ENCODE results near the gene ASXL3.

ASXL3 gene

DNA sequence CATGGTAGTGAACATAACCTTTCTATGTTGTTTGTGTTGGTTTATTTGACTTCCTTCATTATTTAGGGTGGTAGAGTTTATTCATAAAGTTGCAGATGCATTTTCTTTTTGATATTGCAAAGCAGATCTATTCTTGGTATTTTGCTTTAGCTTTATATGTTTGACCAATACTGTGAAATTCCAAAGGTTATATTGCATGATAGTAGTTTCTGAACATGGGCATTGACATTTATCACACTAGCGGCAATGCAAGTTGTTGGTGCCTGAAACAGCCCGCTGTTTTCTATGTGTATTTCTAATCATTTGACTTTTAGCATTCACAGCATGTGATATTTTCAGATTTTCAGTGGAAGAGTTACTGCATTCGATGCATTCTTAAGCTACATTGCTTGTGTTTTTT, 87.2 kb downstream of the ASXL3 start:
- no peak for DNase-seq

GRCh38 chr18:33665641-33666040, 87.6 kb downstream of the ASXL3 start:
- no peak for DNase-seq

GRCh38 chr18:33666915-33667314, 88.9 kb downstream of the ASXL3 start:
- DNase-seq: no peak

- no peak for DNase-seq
Observed at GRCh38 chr18:33669589-33669988, 91.6 kb downstream of the ASXL3 start.

GRCh38 chr18:33670029-33670428, 92.0 kb downstream of the ASXL3 start:
- no peak for DNase-seq

- DNase-seq: no peak
Observed at GRCh38 chr18:33673689-33674088, 95.7 kb downstream of the ASXL3 start.

- no peak for DNase-seq
Observed at GRCh38 chr18:33676593-33676992, 98.6 kb downstream of the ASXL3 start.

- no peak for DNase-seq
Observed at GRCh38 chr18:33677891-33678290, 99.9 kb downstream of the ASXL3 start.

DNA sequence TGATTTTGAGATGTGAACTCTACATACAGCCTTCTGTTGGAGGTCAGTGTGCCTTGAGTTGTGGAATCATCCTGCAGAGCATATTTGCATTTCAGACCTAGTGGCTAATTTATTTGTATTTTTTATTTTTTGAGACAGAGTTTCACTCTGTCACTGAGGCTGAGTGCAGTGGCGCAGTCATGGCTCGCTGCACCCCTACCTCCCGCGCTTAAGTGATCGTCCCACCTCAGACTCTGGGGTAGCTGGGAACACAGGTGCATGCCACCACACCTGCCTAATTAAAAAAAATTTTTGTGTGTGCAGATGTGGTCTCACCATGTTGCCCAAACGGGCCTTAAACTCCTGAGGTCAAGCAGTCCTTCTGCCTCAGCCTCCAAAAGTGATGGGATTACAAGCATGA, 104.4 kb downstream of the ASXL3 start:
- DNase-seq: no peak

- no peak for DNase-seq
Observed at GRCh38 chr18:33694593-33694992, 116.6 kb downstream of the ASXL3 start.

- no peak for DNase-seq
Observed at GRCh38 chr18:33696332-33697162, 118.5 kb downstream of the ASXL3 start.

DNA sequence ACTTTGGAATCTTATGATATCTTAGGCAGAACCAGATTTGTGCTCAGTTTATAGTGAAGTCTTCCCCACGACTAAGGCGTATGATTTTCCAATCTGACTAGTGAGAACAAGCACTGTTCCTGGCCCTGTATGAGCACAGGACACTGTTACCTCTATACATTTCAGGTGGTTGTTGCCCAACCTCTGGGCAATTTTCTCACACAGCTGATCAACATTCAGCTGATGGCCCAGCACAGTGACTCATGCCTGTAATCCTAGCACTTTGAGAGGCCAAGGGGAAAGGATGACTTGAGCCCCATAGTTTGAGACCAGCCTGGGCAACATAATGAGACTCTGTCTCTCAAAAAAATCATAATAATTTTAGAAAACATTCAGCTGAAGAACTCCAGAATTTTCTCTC, 119.5 kb downstream of the ASXL3 start:
- DNase-seq: no peak

- DNase-seq: no peak
Observed at GRCh38 chr18:33699372-33699771, 121.4 kb downstream of the ASXL3 start.

DNA sequence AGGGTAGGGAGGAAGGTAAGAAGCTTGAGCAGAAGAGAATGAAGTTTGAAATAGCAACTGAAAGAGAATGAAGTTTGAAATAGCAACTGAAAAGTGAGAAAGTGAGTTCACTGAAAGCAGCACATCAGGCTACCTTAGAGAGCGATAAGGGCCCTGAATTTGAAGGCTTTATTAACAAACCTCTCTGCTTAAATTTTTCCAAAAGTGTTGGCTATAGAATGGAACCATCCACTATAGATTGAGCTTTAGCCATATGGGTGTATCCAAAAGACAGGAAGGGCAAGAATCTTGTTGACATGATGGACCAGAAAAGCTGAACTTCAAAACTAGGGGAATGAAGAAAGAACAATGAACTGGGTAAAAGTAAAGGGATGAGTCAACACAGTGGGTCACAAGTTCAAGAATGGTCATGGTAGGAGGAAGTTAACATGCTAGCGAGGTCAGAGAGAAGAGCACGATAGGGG, 122.5 kb downstream of the ASXL3 start:
- no peak for DNase-seq

DNA sequence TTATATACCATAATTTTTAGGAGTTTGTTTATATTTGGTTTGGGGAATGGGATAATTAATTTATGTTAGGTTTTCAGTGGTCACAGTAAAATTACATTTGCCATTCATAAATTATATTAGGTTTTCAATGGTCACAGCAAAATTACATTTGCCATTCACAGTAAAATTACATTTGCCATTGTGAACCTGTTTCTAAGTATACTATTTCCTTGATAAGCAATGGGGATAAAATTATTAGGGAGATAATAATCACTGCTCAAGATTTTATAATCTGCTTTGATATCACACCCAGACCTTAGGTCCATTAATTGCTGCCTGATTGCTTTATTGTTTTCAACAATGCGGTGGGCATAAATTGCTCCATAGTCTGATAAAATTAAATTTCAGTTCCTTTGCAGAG, 124.6 kb downstream of the ASXL3 start:
- no peak for DNase-seq

DNA sequence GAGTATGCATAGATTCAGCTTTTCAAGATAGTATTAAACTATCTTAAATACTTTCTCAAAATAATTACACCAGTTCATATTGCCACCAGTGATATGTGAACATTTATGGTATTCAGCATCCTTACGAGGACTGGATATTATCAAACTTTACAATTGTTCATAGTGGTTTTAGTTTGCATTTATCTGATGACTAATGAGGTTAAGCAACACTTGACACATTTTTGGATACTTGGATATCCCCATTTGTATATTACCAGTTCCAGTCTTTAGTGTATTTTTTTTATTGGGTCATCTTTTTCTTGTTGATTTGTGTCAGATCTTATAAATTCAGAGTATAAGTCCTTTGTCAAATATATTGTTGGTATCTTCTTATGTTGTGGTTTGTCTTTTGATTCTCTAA, 128.4 kb downstream of the ASXL3 start:
- DNase-seq: no peak

- no peak for DNase-seq
Observed at GRCh38 chr18:33708876-33709275, 130.9 kb downstream of the ASXL3 start.

DNA sequence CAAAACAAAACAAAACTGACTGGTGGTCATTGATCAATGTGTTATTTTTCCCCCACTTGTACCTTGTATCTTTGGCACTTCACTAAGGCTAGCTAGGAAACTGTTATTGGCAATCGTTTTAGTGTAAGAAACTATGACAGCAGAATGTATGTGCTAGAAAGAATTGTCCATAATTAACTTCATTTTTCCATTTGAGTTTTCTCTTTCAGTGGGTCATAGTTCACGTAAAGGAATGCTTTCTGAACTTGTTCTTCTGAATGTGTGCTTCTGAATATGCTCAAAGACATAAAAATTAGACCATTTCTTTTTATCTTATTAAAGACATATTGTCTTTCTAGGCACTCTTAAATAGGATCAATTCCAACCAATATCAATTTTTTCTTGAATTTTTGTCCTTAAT, 132.2 kb downstream of the ASXL3 start:
- no peak for DNase-seq

DNA sequence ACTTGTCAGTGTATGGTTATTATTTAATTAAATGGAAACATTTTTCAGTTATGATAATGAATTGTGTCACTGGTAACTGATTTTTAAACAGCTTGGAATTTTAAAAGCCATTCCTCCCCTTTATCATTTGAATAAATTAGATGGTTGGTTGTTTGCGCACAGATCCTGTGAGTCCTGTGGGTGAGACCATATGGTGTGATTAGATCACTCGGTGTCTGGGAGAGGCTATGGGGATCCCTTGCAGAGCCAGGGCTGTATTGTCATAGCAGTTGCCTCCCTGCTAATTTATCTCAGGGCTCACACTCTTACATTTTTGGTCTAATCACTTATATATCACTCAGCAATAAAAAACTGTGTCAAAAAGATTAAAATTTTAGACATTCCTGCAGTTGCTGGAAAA, 133.5 kb downstream of the ASXL3 start:
- DNase-seq: no peak

DNA sequence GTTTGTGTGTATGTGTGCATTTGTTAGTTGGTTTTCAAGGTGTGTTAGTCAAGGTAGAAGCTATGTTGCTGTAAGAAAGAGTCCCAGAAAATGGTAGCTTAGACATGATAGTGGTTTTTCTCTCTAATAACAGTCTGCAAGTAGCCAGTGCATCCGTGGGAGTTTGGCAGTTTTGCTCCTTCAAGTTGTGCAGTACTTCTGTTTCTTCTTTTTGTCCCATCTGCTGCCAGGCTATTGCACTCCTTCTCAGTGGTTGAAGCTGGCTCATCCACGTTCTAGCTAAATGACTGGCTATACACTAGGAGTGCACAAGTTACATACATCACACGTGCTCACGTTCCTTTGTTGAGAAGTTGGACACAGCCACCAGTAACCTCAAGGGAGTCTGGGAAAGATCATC, 134.7 kb downstream of the ASXL3 start:
- DNase-seq: no peak

GRCh38 chr18:33716061-33716683, 138.2 kb downstream of the ASXL3 start:
- peak; percentile 2 for DNase-seq

DNA sequence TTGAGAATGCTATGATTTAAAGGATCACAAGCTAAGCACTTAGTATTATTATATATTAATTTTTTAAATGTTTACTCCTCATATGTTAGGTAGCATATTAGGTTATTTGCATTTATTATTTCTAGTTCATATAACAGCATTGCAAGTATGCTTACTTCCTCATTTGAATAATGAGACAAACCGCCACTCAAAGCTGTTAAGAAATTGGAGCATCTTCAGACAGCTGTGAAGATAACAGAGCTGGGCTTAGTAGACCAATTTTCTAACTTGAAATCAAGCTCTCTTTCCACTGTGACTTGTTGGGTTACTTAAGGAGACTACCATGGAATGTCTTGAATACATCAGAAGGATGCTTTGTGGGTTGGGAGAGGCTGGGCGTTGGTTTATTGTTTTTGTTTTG, 139.3 kb downstream of the ASXL3 start:
- DNase-seq: no peak

GRCh38 chr18:33720133-33720532, 142.1 kb downstream of the ASXL3 start:
- no peak for DNase-seq

DNA sequence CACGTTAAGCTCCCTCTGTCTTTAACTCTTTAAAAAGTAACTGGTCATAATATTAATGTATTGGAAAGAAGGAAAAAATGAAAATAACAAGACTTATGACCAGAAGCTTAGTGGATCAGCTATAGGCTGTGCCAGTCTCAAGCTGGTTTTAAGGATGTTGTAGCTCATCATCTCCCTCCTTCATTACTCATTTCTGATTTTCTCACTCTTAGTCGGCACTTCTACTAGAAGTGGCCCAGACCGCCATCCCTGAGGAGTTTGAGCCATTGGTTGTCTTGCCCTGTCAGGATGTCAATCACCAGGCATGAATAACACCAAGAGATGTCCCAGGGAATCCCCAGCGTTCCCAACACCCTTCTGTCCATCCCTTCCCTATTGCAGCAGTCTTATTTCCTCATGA, 151.5 kb downstream of the ASXL3 start:
- DNase-seq: no peak

DNA sequence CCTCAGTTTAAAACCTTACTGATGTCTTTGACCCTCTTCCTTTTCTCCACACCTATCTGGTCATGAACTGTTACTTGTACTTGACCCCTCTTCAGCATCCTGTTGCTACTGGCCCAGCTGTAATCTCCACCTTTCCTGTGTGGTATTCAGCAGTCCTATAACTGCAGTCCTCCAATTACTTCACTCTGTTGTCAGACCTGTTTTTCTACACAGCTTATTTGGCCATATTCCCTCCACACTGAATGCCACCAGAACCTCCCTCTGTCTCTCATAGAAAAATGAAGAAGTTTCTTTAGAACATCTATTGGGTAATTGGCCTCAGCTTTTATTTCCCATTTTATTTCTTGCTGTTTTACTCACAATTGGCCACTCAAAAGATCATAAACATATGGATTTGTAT, 155.4 kb downstream of the ASXL3 start:
- DNase-seq: no peak
